Sigmoid colon (tissue), 4 donors: ENCODE measurements around the gene DLD.

Source experiments
- CTCF ChIP-seq, 4 experiments: fragments of 450-650 bp in 3 of 4; fragments of 200-600 bp in 1 of 4; IDR thresholded peaks; one replicate each; pipeline ENCODE4 v1.5.1; 2016 to 2019; ENCODE audit warnings: antibody characterized with exemption in 4 of 4, mild to moderate bottlenecking in 3 of 4, moderate library complexity in 2 of 4
- POLR2AphosphoS5 ChIP-seq, 4 donors: sonication (generic); formaldehyde crosslinking; IDR thresholded peaks; one replicate each; pipeline ENCODE4 v1.6.1; 2017; ENCODE audit warnings: antibody characterized with exemption in 4 of 4

- no peak for TF ChIP-seq CTCF (IDR thresholded peaks at IDR 0.05)
- TF ChIP-seq POLR2AphosphoS5 (IDR thresholded peaks at IDR 0.05): no peak
These were observed 28.0 kb downstream of the DLD start for GRCh38 chr7:107918948-107919347.
